HFF-Myc (cell line): ENCODE results near the gene SCNM1.

Experiments
- DNase-seq: peaks from one replicate; pipeline ENCODE4 v3.0.0-alpha.2; 2011; ENCODE audit warnings: low read depth; ENCODE audit errors: extremely low read depth
- H3K4me3 ChIP-seq: replicated peaks from 2 replicates; pipeline ENCODE4 v1.5.1; 2011; ENCODE audit warnings: low read depth, mild to moderate bottlenecking, control low read depth, low read length
- CTCF ChIP-seq: IDR thresholded peaks from 2 replicates; pipeline ENCODE4 v1.5.1; 2012; ENCODE audit warnings: mild to moderate bottlenecking, low read depth, low read length, control low read depth; ENCODE audit errors: missing control alignments

The SCNM1 gene

GRCh38 chr1:151132335-151133017, 33.5 kb upstream of the SCNM1 start:
- no peak overlapping the region for H3K4me3 ChIP-seq
- TF ChIP-seq CTCF = no peak
- DNase-seq = no peak

GRCh38 chr1:151133018-151133806, 32.7 kb upstream of the SCNM1 start:
- H3K4me3 ChIP-seq = no peak overlapping the region
- DNase-seq = no peak

GRCh38 chr1:151134396-151134795, 31.5 kb upstream of the SCNM1 start:
- DNase-seq = no peak
- H3K4me3 ChIP-seq = no peak overlapping the region
- TF ChIP-seq CTCF = no peak

More at GRCh38 chr1:151133018-151133806, 32.7 kb upstream of the SCNM1 start:
- no peak for TF ChIP-seq CTCF

- no peak for DNase-seq
- TF ChIP-seq CTCF = no peak
- H3K4me3 ChIP-seq = no peak overlapping the region
Measured at GRCh38 chr1:151134991-151135390, 31.0 kb upstream of the SCNM1 start.

GRCh38 chr1:151135433-151136385, 30.2 kb upstream of the SCNM1 start:
- peak; percentile 9 for TF ChIP-seq CTCF
- no peak overlapping the region for H3K4me3 ChIP-seq
- DNase-seq = no peak

GRCh38 chr1:151137789-151138188, 28.2 kb upstream of the SCNM1 start:
- H3K4me3 ChIP-seq = no peak overlapping the region
- no peak for TF ChIP-seq CTCF
- DNase-seq = no peak
